Activated naive CD8-positive, alpha-beta T cell treated with anti-CD3 and anti-CD28 coated beads, Interleukin-2, amount 50 U/mL, for 24 hours (primary cell): ENCODE data around the gene PSMB3.

Experiments
- ATAC-seq: fragments of 150-1000 bp; cut with Tn5 transposase; one replicate; pipeline ENCODE4 v1.10.0; 2021
- DNase-seq: peaks from one replicate; pipeline ENCODE4 v3.0.0; 2021
- H3K27ac Mint-ChIP-seq: one replicate; pipeline ENCODE4 v1.8.0; 2021; ENCODE audit warnings: mild to moderate bottlenecking, mixed read lengths
- H3K27me3 Mint-ChIP-seq: one replicate; pipeline ENCODE4 v1.8.0; 2021; ENCODE audit warnings: mixed read lengths
- H3K36me3 Mint-ChIP-seq: one replicate; pipeline ENCODE4 v1.8.0; 2021; ENCODE audit warnings: low read depth, mixed read lengths
- H3K4me1 Mint-ChIP-seq: one replicate; pipeline ENCODE4 v1.8.0; 2021; ENCODE audit warnings: mixed read lengths
- H3K4me3 Mint-ChIP-seq: one replicate; pipeline ENCODE4 v1.8.0; 2021; ENCODE audit warnings: mild to moderate bottlenecking, moderate library complexity, mixed read lengths
- H3K9me3 Mint-ChIP-seq: one replicate; pipeline ENCODE4 v1.8.0; 2021; ENCODE audit warnings: mixed read lengths

PSMB3 gene

DNA sequence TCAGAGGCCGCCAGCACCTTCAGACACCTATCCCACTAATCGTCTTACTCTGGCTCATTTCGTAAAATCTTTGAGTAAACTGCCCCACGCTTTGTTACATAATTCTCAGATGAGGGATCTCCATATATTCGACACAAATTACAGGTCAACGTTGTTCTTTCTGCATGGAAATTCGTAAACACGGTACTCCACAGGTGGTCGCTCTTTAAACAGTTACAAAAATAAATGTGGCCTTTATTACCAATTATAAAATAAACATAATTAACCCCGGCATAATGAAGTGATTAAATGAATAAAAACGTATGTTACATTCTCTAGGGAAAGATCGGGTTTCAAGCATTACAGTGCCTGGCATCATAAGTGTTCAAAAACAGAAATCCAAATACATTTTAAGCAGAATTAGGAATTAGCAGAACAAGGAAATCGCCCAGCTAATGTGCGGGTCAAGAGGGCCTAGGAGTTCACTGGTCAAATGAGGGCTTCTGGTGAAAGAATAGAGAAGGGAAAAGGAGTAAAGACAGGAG is 47.8 kb downstream of the PSMB3 start:
- DNase-seq (no peak), ATAC-seq (no peak)
- H3K4me1 Mint-ChIP-seq, result peaks cover 38% of the 10 kb centered on the region
- peak overlapping the region; percentile 83 for H3K4me3 Mint-ChIP-seq
- H3K9me3 Mint-ChIP-seq, result no peaks in the 10 kb centered on the region
- H3K27ac Mint-ChIP-seq, result peak overlapping the region; percentile 81
- H3K27me3 Mint-ChIP-seq, result no peaks in the 10 kb centered on the region
- H3K36me3 Mint-ChIP-seq, result peaks cover 44% of the 10 kb centered on the region

DNA sequence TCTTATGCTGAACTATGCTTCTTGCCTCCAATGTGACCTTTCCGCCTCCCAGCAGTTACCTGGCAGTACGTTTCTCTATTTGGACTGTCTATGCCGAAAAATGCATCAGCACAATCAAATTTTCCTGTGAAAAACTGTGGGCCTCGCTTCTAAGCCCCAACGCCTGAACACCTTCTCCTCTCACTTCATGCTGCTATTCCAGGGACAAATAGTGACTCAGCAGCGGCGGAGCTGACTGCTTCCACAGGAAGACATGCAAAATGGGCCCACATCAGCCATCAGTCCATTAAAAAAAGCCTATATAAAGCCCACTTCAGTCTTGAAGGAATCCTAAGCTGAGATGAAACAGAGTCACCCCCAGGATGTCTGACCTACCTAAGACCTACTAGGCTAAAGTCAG is 57.3 kb downstream of the PSMB3 start:
- DNase-seq (no peak), ATAC-seq (no peak)
- H3K27me3 Mint-ChIP-seq, result no peaks in the 10 kb centered on the region
- no peaks in the 10 kb centered on the region for H3K4me1 Mint-ChIP-seq
- H3K9me3 Mint-ChIP-seq, result no peaks in the 10 kb centered on the region
- H3K27ac Mint-ChIP-seq, result no peak overlapping the region
- H3K36me3 Mint-ChIP-seq, result peaks cover 49% of the 10 kb centered on the region
- no peak overlapping the region for H3K4me3 Mint-ChIP-seq
